Subcutaneous adipose tissue (tissue), 4 donors: ENCODE measurements around the gene CHST13. TPM values are rescaled to one million over a fixed set of nuclear protein-coding genes. Genes with fewer than 3 reads are reported as not detected.

Source experiments
- CTCF ChIP-seq: fragments of 450-650 bp; IDR thresholded peaks from one replicate; pipeline ENCODE4 v1.5.1; 2016; ENCODE audit warnings: low read depth, mild to moderate bottlenecking, control low read depth, antibody characterized with exemption, moderate library complexity
- small RNA-seq: library from RNA; depleted of rRNA; stranded (forward); fragments of <200 nt; gene quantifications from one replicate; pipeline ENCODE3, GENCODE V24; 2016
- total RNA-seq, 4 donors: library from RNA; depleted of rRNA; stranded (reverse); fragments of >200 nt; gene quantifications; one replicate each; pipeline ENCODE4 v1.1.0, GENCODE V29; 2016

The CHST13 gene
- total RNA-seq, 4 donors from 2014 or later: 0.66 to 2.5 (median 1.3) TPM

DNA sequence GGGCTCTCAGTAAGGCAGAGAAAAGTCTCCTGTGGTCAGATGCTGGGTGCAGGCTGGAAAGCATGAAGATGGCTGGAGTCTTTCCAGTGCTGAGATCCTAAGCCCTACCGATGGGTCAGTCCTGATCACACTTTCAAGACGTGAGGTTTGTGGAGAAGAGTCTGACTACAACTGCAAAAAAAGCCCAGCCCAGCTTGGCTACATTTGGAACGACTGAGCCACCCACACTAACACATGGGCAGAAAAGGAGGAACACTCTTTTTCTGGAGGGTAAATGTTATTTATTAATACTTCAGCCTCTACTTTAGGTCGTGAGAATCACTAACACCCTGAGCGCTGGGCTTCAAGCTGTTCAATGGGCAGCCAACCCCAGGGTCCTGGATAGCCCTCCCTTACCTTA lies 56.8 kb downstream of the CHST13 start:
- no peak for TF ChIP-seq CTCF

DNA sequence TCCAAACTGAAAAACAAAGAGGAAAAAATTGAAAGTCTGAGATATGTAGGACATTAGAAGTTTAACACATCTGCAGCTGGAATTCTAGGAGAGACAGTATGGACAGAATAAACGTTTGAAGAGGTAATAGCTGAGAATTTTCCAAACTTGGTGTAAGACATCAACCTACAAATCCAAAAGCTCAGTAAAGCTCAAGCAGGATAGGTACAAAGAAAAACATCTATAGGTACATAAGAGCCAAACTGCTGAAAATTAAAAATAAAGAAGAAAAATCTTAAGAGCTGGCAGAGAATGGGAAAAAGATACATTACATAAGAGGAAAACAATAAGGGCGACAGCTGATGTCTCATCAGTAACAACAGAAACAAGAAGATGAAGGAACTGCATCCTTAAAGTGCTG lies 57.6 kb downstream of the CHST13 start:
- TF ChIP-seq CTCF: no peak

- TF ChIP-seq CTCF: no peak
These were observed 58.4 kb downstream of the CHST13 start for GRCh38 chr3:126582311-126582710.

Small RNAs within 50 kb of the gene (small RNA-seq; reads per million reads assigned to genes)
- not detected for gene RNA5SP138

Other genes with a start within 250 kb of the CHST13 start
- 100 to 1,000 TPM in 1 of 4 donors, 10 to 100 TPM in 3; 51.3 to 147 (median 73.0) TPM for gene KLF15, start 166.7 kb upstream of the CHST13 start, total RNA-seq
- not detected for gene CFAP100, start 129.2 kb upstream of the CHST13 start, total RNA-seq
- 10 to 100 TPM; 24.0 to 44.8 (median 26.3) TPM for gene ZXDC, start 48.3 kb upstream of the CHST13 start, total RNA-seq
- gene UROC1, start 6.4 kb upstream of the CHST13 start, total RNA-seq: not detected
- not detected for gene C3orf22, start 34.8 kb downstream of the CHST13 start, total RNA-seq
- 10 to 100 TPM; 10.9 to 19.2 (median 13.4) TPM for gene TXNRD3, start 131.0 kb downstream of the CHST13 start, total RNA-seq
- gene CHCHD6, start 180.1 kb downstream of the CHST13 start, total RNA-seq: 10 to 100 TPM in 2 of 4 donors, 1 to 10 TPM in 2; 2.0 to 11.5 (median 10.0) TPM